Fibroblast of lung (primary cell): ENCODE measurements around the gene HDLBP. TPM values are rescaled to one million over a fixed set of nuclear protein-coding genes. Genes with fewer than 3 reads are reported as not detected.

Experiments used
- DNase-seq, 2 donors: peaks; one replicate each; pipeline versions ENCODE4 v3.0.0 to v3.0.0-alpha.2; 2010; ENCODE audit warnings: low read depth in 2 of 2
- H2AFZ ChIP-seq: 2 replicates; pipeline ENCODE4 v1.5.1; 2012; ENCODE audit warnings: low read length, control low read depth, inconsistent platforms
- H3K27ac ChIP-seq: 2 replicates; pipeline ENCODE4 v1.5.1; 2011; ENCODE audit warnings: low read length, control low read depth; ENCODE audit not compliant: insufficient read depth
- H3K27me3 ChIP-seq: 2 replicates; pipeline ENCODE4 v1.5.1; 2011; ENCODE audit warnings: mild to moderate bottlenecking, low read length; ENCODE audit not compliant: control insufficient read depth, insufficient read depth
- H3K36me3 ChIP-seq: 2 replicates; pipeline ENCODE4 v1.5.1; 2011; ENCODE audit warnings: low read length; ENCODE audit not compliant: control insufficient read depth, insufficient read depth
- H3K4me1 ChIP-seq: 2 replicates; pipeline ENCODE4 v1.5.1; 2011; ENCODE audit warnings: low read length; ENCODE audit not compliant: control insufficient read depth, insufficient read depth; ENCODE audit errors: extremely low read depth
- H3K4me2 ChIP-seq: 2 replicates; pipeline ENCODE4 v1.5.1; 2011; ENCODE audit warnings: low read length, control low read depth; ENCODE audit not compliant: insufficient read depth; ENCODE audit errors: extremely low read depth
- H3K4me3 ChIP-seq, 4 experiments: fragments of 200-600 bp in 1 of 4; sonication (generic) in 1 of 4; replicated peaks in 1 of 4; 2 replicates each; pipeline ENCODE4 v1.5.1; 2011 to 2016; ENCODE audit warnings: low read length in 4 of 4, low read depth in 3 of 4, mild to moderate bottlenecking in 3 of 4, control low read depth in 2 of 4, inconsistent platforms in 1 of 4, mixed read lengths in 1 of 4; ENCODE audit not compliant: insufficient read depth in 1 of 4; ENCODE audit errors: control extremely low read depth in 1 of 4
- H3K79me2 ChIP-seq: 2 replicates; pipeline ENCODE4 v1.5.1; 2012; ENCODE audit warnings: mild to moderate bottlenecking, low read length, inconsistent platforms; ENCODE audit not compliant: control insufficient read depth, insufficient read depth
- H3K9ac ChIP-seq: 2 replicates; pipeline ENCODE4 v1.5.1; 2011; ENCODE audit warnings: mild to moderate bottlenecking, low read length, control low read depth; ENCODE audit not compliant: insufficient read depth
- H3K9me3 ChIP-seq: 2 replicates; pipeline ENCODE4 v1.5.1; 2012; ENCODE audit warnings: low read depth, low read length; ENCODE audit not compliant: control insufficient read depth, insufficient read depth
- H4K20me1 ChIP-seq: 2 replicates; pipeline ENCODE4 v1.5.1; 2011; ENCODE audit warnings: low read length; ENCODE audit not compliant: control insufficient read depth, insufficient read depth; ENCODE audit errors: extremely low read depth
- CTCF ChIP-seq, 2 donors: IDR thresholded peaks in 1 of 2; conservative IDR thresholded peaks in 1 of 2; 1 replicate in 1 of 2; 2 replicates in 1 of 2; pipeline ENCODE4 v1.5.1; 2011 to 2012; ENCODE audit warnings: low read length in 2 of 2, control low read depth in 1 of 2, inconsistent platforms in 1 of 2, low read depth in 1 of 2, mild to moderate bottlenecking in 1 of 2
- EZH2 ChIP-seq: IDR thresholded peaks from 2 replicates; pipeline ENCODE4 v1.5.1; 2012; ENCODE audit warnings: low read length, control low read depth, mild to moderate bottlenecking; ENCODE audit errors: missing control alignments
- polyA plus RNA-seq, 2 donors: library from polyadenylated mRNA; depleted of rRNA in 1 of 2; stranded (reverse) in 1 of 2; unstranded in 1 of 2; fragments of >200 nt; gene quantifications; 2 replicates each; pipeline ENCODE4 v1.2.1, GENCODE V29; 2011 to 2012; ENCODE audit warnings: missing spikeins in 1 of 2
- total RNA-seq: library from RNA; depleted of rRNA; stranded (reverse); fragments of >200 nt; gene quantifications from 2 replicates; pipeline ENCODE4 v1.2.1, GENCODE V29; 2014

The HDLBP gene
- total and polyA plus RNA-seq, 2 donors (not counting 1 experiment from before 2014, with no cell fraction given): 626 to 1,354 TPM

- no peak for DNase-seq
- Histone ChIP-seq H3K27ac (no peak overlapping the region), H3K27me3 (no peaks in the 10 kb centered on the region), H3K4me1 (no peaks in the 10 kb centered on the region), H3K9ac (no peak overlapping the region), H3K9me3 (no peaks in the 10 kb centered on the region), H3K79me2 (no peaks in the 10 kb centered on the region), H3K4me2 (no peak overlapping the region), H3K36me3 (no peaks in the 10 kb centered on the region), H3K4me3 (no peak overlapping the region), H2AFZ (no peak overlapping the region), H4K20me1 (no peaks in the 10 kb centered on the region)
- no peak for TF ChIP-seq CTCF (conservative IDR thresholded peaks at IDR 0.05 in 1 of 2, IDR thresholded peaks at IDR 0.05 in 1 of 2; ENCODE audit: low read depth in 1 of 2, low read length in 2 of 2)
- TF ChIP-seq EZH2: no peak
These were observed 124.4 kb downstream of the HDLBP start for GRCh38 chr2:241191081-241191480.

- Histone ChIP-seq H2AFZ (no peak overlapping the region), H3K36me3 (no peaks in the 10 kb centered on the region), H3K9ac (no peak overlapping the region), H3K27me3 (no peaks in the 10 kb centered on the region), H3K79me2 (no peaks in the 10 kb centered on the region), H4K20me1 (no peaks in the 10 kb centered on the region), H3K27ac (no peak overlapping the region), H3K4me1 (no peaks in the 10 kb centered on the region), H3K9me3 (no peaks in the 10 kb centered on the region), H3K4me2 (no peak overlapping the region), H3K4me3 (no peak overlapping the region)
- no peak for DNase-seq
- no peak for TF ChIP-seq CTCF (conservative IDR thresholded peaks at IDR 0.05 in 1 of 2, IDR thresholded peaks at IDR 0.05 in 1 of 2; ENCODE audit: low read depth in 1 of 2, low read length in 2 of 2)
- no peak for TF ChIP-seq EZH2
These were observed 125.0 kb downstream of the HDLBP start for GRCh38 chr2:241190291-241190981.

GRCh38 chr2:241189856-241190201 lies 125.6 kb downstream of the HDLBP start:
- Histone ChIP-seq H3K4me1 (no peaks in the 10 kb centered on the region), H3K9ac (no peak overlapping the region), H3K79me2 (no peaks in the 10 kb centered on the region), H3K9me3 (no peaks in the 10 kb centered on the region), H3K36me3 (no peaks in the 10 kb centered on the region), H2AFZ (no peak overlapping the region), H4K20me1 (no peaks in the 10 kb centered on the region), H3K4me3 (no peak overlapping the region), H3K27me3 (no peaks in the 10 kb centered on the region), H3K27ac (no peak overlapping the region), H3K4me2 (no peak overlapping the region)
- no peak for DNase-seq
- no peak for TF ChIP-seq EZH2
